ENCODE measurements around the gene ACAD11.

The ACAD11 gene

DNA sequence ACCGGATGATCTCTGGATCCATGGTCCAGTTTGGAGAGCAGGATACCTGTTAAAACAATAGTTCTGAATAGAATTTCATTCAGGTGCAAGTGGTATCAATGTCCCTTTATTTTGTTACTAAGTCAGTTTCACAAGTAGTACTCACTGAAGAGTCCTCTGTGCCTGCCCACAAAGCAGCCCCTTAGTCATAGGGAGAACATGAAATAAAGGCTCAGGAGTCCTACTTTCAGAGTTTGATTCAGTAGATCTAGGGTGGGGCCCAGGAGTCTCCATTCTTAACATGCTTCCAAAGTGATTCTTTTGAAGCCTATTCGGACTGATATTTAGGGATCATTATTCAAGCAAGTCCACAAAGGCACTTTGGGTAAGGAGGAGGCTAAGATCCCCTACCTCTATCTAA lies 142.3 kb downstream of the ACAD11 start:
- no peak for DNase-seq (ENCODE audit: low read depth in 2 of 3, low spot score in 2 of 3)

DNA sequence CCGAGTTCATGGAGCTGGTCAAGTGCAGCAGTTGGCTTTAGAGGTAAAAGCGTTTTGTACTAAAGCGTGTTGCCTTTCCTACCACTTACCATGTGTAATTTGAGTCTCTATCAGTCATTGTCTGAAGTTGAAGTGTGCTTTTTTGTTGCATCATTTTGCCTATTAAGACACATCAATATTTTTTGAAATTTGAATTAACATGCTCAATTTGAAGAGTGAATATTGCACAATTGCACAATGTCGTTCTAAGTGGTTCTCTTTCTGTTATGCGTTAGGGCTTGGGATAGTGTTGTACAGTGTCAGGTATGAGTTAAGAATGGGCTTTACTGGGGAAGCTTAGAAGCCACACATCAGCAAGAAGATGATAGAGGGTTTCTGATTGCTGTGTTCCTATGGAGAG lies 146.6 kb downstream of the ACAD11 start:
- no peak for DNase-seq (ENCODE audit: low read depth in 2 of 3, low spot score in 2 of 3)

- no peak for DNase-seq (ENCODE audit: low read depth in 2 of 3, low spot score in 2 of 3)
Observed at GRCh38 chr3:132509506-132509905, 150.1 kb downstream of the ACAD11 start.

DNA sequence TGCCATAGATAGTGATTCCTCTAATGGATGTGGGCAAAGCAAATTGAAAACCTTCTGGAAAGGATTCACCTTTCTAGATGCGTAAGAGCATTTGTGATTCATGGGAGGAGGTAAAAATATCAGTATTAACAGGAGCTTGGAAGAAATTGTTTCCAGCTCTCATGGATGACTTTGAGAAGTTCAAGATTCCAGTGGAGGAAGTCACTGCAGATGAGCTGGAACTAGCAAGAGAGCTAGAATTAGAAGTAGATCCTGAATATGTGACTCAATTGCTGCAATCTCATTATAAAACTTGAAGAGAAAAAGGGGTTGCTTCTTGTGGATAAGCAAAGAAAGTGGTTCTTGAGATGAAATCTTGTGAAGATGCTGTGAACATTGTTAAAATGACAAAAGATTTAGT lies 150.5 kb downstream of the ACAD11 start:
- no peak for DNase-seq (ENCODE audit: low read depth in 2 of 3, low spot score in 2 of 3)

All from activated CD8-positive, alpha-beta memory T cell treated with anti-CD3 and anti-CD28 coated beads for 48 hours (primary cell).